HG03439 (cell line): Measurements from ENCODE around the gene CARD14.

Experiments used
- ATAC-seq: cut with Tn5 transposase; IDR thresholded peaks from one replicate; pipeline ENCODE4 v1.9.1; 2021; ENCODE audit warnings: mild to moderate bottlenecking, moderate library complexity; ENCODE audit not compliant: unreplicated experiment

The CARD14 gene

GRCh38 chr17:80169784-80170500 lies at the start of gene CARD14:
Gene CARD14 (plus strand): TSS chr17:80170030. CDS start chr17:80181439, 11,409 bp downstream.
- no peak for ATAC-seq

- no peak for ATAC-seq
Measured at GRCh38 chr17:80122026-80122575, 47.7 kb upstream of the CARD14 start.

GRCh38 chr17:80122926-80123505 lies 46.8 kb upstream of the CARD14 start:
- no peak for ATAC-seq

- ATAC-seq, result no peak
Measured at GRCh38 chr17:80123791-80124190, 46.0 kb upstream of the CARD14 start.

- ATAC-seq, result no peak
Measured at GRCh38 chr17:80124351-80124981, 45.4 kb upstream of the CARD14 start.

DNA sequence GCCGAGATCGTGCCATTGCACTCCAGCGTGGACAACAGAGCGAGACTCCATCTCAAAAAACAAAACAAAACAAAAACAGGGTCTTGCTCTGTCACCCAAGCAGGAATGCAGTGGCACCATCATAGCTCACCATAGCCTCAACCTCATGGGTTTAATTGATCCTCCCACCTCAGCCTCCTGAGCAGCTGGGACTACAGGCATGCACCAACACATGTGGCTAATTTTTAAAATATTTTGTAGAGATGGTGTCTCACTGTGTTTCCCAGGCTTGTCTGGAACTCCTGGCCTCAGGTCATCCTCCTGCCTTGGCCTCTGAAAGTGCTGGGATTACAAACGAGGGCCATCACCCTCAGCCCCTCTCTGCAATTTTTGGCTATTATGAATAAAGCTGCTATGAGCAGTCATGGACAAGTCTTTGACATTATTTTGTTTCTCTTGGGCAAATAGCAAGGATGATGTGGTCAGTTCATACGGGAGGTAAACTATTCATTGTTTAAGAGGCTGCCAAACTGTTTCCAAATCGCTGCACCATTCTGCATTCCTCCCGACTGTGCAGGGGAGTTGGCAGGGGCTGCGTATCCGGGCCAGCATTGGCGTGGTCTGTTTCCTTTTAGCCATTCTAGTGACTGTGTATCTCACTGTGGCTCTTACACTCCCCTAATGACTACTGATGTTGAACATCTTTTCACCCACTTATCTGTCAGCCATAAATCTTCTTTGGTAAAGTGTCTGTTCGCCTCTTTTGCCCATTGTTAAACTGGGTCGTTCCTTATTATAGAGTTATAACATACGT lies 44.0 kb upstream of the CARD14 start:
- ATAC-seq, result no peak

DNA sequence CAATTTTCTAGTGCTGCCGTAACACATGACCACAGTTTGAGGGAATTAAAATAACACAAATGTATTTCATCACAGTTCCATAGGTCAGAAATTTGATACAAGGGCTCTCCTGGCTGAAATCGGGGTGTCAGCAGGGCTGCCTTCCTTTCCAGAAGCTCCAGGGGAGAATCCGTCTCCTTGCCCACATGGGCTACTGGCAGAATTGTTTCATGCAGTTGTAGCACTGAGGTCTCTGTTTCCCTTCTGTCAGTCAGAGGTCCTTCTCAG lies 43.4 kb upstream of the CARD14 start:
- ATAC-seq, result no peak

DNA sequence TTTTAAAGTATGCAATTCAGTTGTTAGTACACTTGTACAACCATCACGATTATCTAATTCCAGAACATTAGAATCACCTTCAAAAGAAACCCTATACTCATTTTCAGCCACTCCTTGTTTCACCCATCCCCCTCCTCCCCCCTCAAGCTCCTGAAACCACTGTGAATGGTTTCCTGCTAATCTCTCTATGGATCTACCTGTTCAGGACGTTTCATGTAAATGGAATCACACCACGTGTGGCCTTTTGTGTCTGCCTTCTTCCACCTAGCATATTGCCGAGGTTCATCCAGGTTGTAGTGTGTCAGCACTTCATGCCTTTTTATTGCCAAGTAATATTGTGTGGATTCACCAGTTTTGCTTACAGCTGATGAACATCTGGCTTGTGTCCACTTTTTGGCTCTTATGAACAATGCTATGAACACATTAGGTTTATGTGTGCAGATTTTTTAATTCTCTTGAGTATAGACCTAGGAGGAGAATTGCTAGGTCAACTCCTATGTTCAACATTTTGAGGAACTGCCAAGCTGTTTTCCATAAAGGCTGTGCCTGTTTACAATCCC lies 40.7 kb upstream of the CARD14 start:
- no peak for ATAC-seq

DNA sequence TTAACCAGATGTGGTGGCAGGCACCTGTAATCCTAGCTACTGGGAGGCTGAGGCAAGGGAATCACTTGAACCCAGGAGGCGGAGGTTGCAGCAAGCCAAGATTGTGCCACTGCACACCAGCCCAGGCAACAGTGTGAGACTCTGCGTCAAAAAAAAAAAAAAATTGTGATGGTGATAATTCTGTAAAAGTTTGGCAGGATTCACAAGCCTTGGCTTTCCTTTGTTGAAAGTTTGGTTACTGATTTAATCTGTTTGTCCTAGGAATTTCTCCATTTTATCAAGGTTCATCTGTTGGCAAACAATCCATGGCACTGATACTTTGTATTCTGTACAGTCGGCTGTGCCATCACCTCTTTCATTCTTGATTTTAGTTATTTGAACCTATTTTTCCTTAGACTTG lies 38.8 kb upstream of the CARD14 start:
- no peak for ATAC-seq

DNA sequence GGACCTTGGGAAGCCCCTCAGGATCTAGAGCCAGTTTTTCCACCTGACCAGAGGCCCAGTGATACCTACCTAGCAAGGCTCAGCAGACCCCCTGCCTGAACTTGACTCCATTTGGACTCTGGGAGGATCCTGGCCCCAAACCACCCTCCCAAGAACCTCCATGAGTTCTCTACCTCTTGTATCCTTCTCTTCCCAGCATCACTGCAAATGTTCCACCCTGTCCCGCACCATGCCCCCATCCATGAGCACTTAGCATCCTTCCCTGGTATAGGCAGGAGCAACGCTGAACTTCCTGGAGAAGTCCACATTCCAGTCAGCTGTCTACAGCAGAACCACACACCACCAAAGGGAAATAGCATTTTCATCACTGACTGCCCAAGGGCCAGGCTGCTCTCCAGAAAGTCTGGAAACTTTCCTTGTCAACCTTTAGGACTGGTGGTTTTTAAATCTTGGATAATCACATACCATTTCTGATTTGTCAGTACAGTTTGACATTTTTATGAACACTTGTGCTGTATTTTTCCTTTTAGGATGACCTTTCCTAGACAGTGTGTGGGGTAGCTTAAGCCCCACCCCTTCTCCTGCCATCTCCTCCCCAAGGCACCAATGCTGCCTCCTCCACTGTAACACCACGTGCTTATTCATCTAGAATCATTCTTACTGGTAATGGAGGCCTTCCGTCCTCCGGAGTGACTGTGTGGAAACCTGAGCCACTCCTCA lies 36.8 kb upstream of the CARD14 start:
- ATAC-seq, result no peak

DNA sequence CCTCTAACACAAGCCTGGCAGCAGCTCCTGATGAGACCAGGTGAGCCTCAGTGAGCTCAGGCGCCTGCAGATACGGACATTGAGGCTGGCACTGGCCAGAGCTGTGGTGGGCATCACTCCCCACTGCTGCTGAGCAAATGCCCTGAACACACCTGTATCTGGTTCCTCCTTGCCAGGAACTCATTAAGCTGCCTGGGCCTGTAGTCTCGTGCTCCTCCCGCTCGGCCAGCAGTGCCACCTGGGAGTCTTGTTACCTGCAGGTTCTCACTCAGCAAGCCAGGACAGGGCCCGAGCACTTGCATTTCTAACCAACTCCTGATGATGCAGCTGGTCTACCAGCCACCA lies 36.2 kb upstream of the CARD14 start:
- ATAC-seq, result no peak

GRCh38 chr17:80137131-80137530 lies 32.7 kb upstream of the CARD14 start:
- no peak for ATAC-seq

GRCh38 chr17:80138856-80139426 lies 30.9 kb upstream of the CARD14 start:
- no peak for ATAC-seq

GRCh38 chr17:80141463-80142165 lies 28.2 kb upstream of the CARD14 start:
- ATAC-seq, result no peak

DNA sequence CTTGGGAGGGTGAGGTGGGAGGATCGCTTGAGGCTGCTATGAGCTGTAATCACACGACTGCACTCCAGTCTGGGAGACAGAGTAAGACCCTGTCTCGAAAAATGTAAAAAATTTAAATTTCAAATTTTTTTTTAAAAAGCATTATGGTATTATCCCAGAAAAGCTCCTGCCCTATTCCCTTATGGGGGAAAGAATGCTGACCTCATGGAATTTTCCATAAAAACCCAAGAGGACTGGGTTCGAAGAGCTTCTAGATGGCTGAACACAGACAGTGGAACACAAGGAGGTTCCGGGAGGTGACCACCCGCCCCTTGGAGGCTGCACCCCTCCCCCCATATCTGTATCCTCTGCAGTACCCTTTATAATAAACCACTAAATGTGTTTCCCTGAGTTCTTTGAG lies 26.9 kb upstream of the CARD14 start:
- ATAC-seq, result no peak

GRCh38 chr17:80145076-80146075 lies 24.5 kb upstream of the CARD14 start:
- ATAC-seq, result no peak

- ATAC-seq, result peak; percentile 23
Measured at GRCh38 chr17:80146121-80147034, 23.5 kb upstream of the CARD14 start.
